ENCODE data around the gene FADS2. TPM values are rescaled to one million over a fixed set of nuclear protein-coding genes. Genes with fewer than 3 reads are reported as not detected.

Gene FADS2
- polyA plus RNA-seq, 2 of the 4 experiments (the other 2 are of a cell fraction): 215 to 391 TPM

DNA sequence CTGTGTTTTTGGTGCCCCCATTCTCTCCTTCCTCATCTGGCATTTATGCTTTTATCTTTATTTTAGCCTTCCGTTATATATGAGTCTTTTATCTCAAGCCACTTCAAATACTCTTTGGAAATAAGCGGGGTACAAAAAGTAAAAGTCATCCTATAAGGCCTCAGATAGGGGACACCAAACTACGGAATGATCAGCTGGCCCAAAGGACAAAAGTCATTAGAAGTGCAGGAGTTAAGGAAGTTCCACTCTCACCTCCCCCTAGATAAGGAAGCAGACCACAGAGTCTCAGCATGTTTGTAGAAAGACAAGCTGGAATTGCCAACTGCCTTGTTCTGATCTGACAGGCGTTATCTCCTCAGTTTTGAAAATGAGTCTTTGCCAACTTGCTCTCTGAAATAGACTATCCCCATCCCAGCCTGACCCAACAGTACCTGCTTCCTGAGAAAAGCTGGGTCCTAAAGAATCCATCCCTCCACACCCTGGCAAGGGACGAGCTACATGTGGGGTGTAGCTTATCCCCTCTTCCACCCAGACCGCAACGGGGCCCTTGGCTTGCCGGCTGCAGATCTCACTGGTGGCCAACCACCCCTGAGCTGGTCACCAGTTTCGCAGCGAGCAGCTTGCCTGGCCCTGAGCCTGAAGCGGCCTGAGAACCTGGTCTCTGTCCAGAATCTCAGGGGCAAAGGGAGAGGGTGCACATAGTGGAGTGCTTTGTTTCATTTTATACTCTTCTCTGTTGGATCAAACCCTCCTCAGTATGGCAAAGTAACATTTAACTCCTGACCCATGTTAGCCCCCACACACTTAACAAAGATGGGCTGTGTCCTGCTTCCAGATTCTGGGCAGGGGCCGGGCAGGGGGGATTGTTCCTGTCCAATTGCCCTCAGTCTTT is 13.8 kb downstream of the FADS2 start:
- no peak for FAIRE-seq
- ChIA-PET POLR2A (interaction anchor here (1.5 kb wide), 1 partner anchor 25 kb away, joined by 5 read pairs; the partner anchor contains the start of gene FADS1), CTCF (interaction anchor here (1.2 to 2.7 kb wide), 4 partner anchors 13 to 240 kb away, joined by 4 to 12 read pairs (median 6); partner anchors contain the start of gene FADS2)
- H3K4me1 ChIP-seq: no peaks in the 10 kb centered on the region
- DNase-seq (ENCODE audit: low read depth in 1 of 2, low spot score in 1 of 2): no peak
- no peak overlapping the region for H3K4me3 ChIP-seq
- no peak for TF ChIP-seq CBX2 (IDR thresholded peaks at IDR 0.05; ENCODE audit: borderline replicate concordance, low read depth)
- no peak for TF ChIP-seq ESRRA (IDR thresholded peaks at IDR 0.05; ENCODE audit: borderline replicate concordance, low read length)
- WGBS (ENCODE audit: missing lambda C conversion rate): 93% methylated on average over 11 of the region's 12 CpGs
- no peak overlapping the region for H3K27ac ChIP-seq
- no peaks in the 10 kb centered on the region for H3K9me3 ChIP-seq
- no peak overlapping the region for H3K4me2 ChIP-seq
- ATAC-seq: no peak

DNA sequence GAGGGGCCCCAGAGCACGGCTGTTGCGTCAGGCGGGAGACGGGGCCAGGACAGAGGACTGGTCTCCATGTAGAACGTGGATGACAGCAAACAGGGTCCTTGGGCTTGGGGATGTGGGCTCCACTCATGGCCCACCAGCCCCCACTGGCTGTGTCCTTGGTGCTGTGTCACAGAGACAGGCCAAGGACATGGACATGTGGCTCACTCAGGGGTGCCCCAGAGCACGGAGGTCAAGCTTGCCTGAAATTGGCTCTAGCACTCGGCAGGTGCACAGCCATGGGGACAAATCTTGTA is 14.4 kb downstream of the FADS2 start:
- no peak overlapping the region for H3K4me3 ChIP-seq
- ATAC-seq (no peak), DNase-seq (ENCODE audit: low read depth in 1 of 2, low spot score in 1 of 2) (no peak), FAIRE-seq (no peak)
- CTCF ChIA-PET: interaction anchor here (1.2 to 2.7 kb wide), 2 partner anchors 14 to 29 kb away, joined by 4 to 12 read pairs; partner anchors contain the start of gene FADS2
- POLR2A ChIA-PET: no interaction called here
- WGBS (ENCODE audit: missing lambda C conversion rate): 94% methylated on average over 7 of the region's 7 CpGs
- no peaks in the 10 kb centered on the region for H3K9me3 ChIP-seq
- TF ChIP-seq RARB (CRISPR knock-in tag; IDR thresholded peaks at IDR 0.05) (no peak), FOSB (CRISPR knock-in tag; IDR thresholded peaks at IDR 0.05) (no peak), RNF2 (IDR thresholded peaks at IDR 0.05; ENCODE audit: borderline replicate concordance, low read depth) (no peak), ZFP36 (IDR thresholded peaks at IDR 0.05; ENCODE audit: borderline replicate concordance, partially characterized antibody) (no peak), HEYL (CRISPR knock-in tag; IDR thresholded peaks at IDR 0.05) (no peak), MAX (IDR thresholded peaks at IDR 0.05) (no peak), RCOR1 (IDR thresholded peaks at IDR 0.05; ENCODE audit: low read depth, low read length) (no peak)
- no peak overlapping the region for H3K27ac ChIP-seq
- no peak overlapping the region for H3K4me2 ChIP-seq
- H3K4me1 ChIP-seq: no peaks in the 10 kb centered on the region

DNA sequence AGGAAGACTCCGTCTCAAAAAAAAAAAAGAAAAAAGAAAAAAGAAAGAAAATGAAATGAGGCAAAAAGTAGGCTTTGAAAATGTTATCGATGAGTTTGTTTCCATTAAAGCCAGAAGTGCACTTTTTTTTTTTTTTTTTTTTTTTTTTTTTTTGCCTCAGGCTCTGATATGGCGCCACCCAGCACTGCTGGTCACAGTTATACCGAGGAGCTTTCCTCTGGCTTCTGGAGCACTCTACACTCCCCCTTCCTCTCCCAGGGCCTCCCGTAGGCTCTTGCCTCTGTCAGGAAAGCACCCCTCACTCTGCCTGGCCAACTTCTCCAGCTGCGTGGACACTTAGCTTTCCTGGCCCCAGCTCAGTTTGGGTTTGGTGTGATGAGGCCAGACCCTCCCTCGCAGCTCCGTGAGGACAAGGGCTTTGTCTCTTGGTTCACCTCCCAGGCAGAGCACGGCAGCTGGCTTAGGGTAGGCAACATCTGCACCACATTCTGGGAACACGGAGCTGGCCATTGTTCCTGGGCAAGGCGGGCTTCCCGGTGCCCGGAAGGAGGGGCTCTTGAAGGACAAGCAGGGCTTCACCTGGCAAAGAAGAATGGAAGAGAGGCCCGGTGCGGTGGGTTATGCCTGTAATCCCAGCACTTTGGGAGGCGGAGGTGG is 16.9 kb downstream of the FADS2 start:
- no peak for TF ChIP-seq ZC3H11A (IDR thresholded peaks at IDR 0.05)
- no peak for TF ChIP-seq PHF8 (IDR thresholded peaks at IDR 0.05; ENCODE audit: borderline replicate concordance, low read depth)
- TF ChIP-seq HOXB13 (CRISPR knock-in tag; IDR thresholded peaks at IDR 0.05; ENCODE audit: low read depth): no peak
- TF ChIP-seq RNF2 (IDR thresholded peaks at IDR 0.05; ENCODE audit: borderline replicate concordance, low read depth): no peak
- no peak for TF ChIP-seq HOXA7 (CRISPR knock-in tag; IDR thresholded peaks at IDR 0.05)
- TF ChIP-seq MYC (IDR thresholded peaks at IDR 0.05; ENCODE audit: borderline replicate concordance, low read length): no peak
- TF ChIP-seq BHLHE40 (IDR thresholded peaks at IDR 0.05; ENCODE audit: low read depth, low read length): no peak
- TF ChIP-seq RAD21 (conservative IDR thresholded peaks at IDR 0.05 in 1 of 2, IDR thresholded peaks at IDR 0.05 in 1 of 2): no peak
- TF ChIP-seq RCOR1 (IDR thresholded peaks at IDR 0.05; ENCODE audit: low read depth, low read length): no peak
- no peak for TF ChIP-seq ZNF302 (CRISPR knock-in tag; IDR thresholded peaks at IDR 0.05)
- no peak for TF ChIP-seq JUNB (IDR thresholded peaks at IDR 0.05)
- no peak for TF ChIP-seq HEYL (CRISPR knock-in tag; IDR thresholded peaks at IDR 0.05)
- no peak for TF ChIP-seq NR3C1 (IDR thresholded peaks at IDR 0.05)
- TF ChIP-seq NFE2L2 (conservative IDR thresholded peaks at IDR 0.05; ENCODE audit: low read length): no peak
- no peak for TF ChIP-seq TP53 (CRISPR knock-in tag; IDR thresholded peaks at IDR 0.05)
- no peak for TF ChIP-seq RARB (CRISPR knock-in tag; IDR thresholded peaks at IDR 0.05)
- no peak for TF ChIP-seq CTCF (IDR thresholded peaks at IDR 0.05)
- no peaks in the 10 kb centered on the region for H3K4me1 ChIP-seq
- ChIA-PET POLR2A (no interaction called here), CTCF (interaction anchor here (0.8 to 1.9 kb wide), 8 partner anchors 9 to 263 kb away, joined by 3 to 8 read pairs (median 4); no protein-coding TSS in a partner anchor)
- DNase-seq (ENCODE audit: low read depth in 1 of 2, low spot score in 1 of 2) (no peak), ATAC-seq (peak in 1 of 2 experiments; percentile 50; a peak in 2 of 6 replicates), FAIRE-seq (no peak)
- WGBS (ENCODE audit: missing lambda C conversion rate): 89% methylated on average over 13 of the region's 16 CpGs
- no peak overlapping the region for H3K4me2 ChIP-seq
- H3K27ac ChIP-seq: no peak overlapping the region
- no peaks in the 10 kb centered on the region for H3K9me3 ChIP-seq
- H3K4me3 ChIP-seq: no peak overlapping the region

All from A549 (cell line).